ENCODE data around the gene RAB40AL. TPM values are rescaled to one million over a fixed set of nuclear protein-coding genes. Genes with fewer than 3 reads are reported as not detected.
"Not testable (repeated sequence)": the region's sequence is repeated elsewhere in the genome, so short reads cannot be mapped to it uniquely, and the experiment has no call there.

RAB40AL gene
- total RNA-seq, 4 donors from 2014 or later: 2.5 to 5.9 (median 3.0) TPM; not detected in 1

- Histone ChIP-seq H3K27ac (no peak overlapping the region), H3K9me3 (no peaks in the 10 kb centered on the region), H3K4me3 (no peak overlapping the region), H3K4me1 (no peaks in the 10 kb centered on the region), H3K36me3 (no peaks in the 10 kb centered on the region), H3K27me3 (no peaks in the 10 kb centered on the region)
- DNase-seq: no peak
- TF ChIP-seq, protein P1, sequence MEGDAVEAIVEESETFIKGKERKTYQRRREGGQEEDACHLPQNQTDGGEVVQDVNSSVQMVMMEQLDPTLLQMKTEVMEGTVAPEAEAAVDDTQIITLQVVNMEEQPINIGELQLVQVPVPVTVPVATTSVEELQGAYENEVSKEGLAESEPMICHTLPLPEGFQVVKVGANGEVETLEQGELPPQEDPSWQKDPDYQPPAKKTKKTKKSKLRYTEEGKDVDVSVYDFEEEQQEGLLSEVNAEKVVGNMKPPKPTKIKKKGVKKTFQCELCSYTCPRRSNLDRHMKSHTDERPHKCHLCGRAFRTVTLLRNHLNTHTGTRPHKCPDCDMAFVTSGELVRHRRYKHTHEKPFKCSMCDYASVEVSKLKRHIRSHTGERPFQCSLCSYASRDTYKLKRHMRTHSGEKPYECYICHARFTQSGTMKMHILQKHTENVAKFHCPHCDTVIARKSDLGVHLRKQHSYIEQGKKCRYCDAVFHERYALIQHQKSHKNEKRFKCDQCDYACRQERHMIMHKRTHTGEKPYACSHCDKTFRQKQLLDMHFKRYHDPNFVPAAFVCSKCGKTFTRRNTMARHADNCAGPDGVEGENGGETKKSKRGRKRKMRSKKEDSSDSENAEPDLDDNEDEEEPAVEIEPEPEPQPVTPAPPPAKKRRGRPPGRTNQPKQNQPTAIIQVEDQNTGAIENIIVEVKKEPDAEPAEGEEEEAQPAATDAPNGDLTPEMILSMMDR (IDR thresholded peaks at IDR 0.05): no peak
- TF ChIP-seq POLR2A (IDR thresholded peaks at IDR 0.05): no peak
Measured at GRCh38 chrX:102958794-102959193, 21.7 kb downstream of the RAB40AL start.

DNA sequence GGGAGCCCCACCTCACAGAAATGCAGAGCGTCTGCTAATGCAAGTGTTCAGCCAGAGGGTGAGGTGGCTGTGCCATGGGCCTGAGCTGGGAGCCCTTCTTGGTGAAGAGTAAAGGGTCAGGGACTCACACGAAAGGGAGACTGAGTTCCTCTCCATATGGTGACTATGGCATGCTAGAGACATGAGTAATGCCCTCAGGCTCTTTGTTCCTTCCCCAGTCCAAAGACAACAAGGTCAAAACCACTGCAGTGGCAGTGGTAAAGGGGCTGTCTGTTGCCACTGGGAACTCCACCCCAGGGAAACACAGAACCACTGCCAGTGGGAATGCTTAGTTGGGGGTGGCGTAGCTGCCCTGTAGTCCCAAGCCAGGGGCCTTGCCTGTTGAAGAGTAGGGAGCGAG lies 22.4 kb downstream of the RAB40AL start:
- H3K4me1 ChIP-seq: no peaks in the 10 kb centered on the region
- H3K27ac ChIP-seq: no peak overlapping the region

GRCh38 chrX:102963955-102964354 lies 26.9 kb downstream of the RAB40AL start:
- Histone ChIP-seq H3K36me3 (no peaks in the 10 kb centered on the region), H3K4me3 (no peak overlapping the region), H3K4me1 (no peaks in the 10 kb centered on the region), H3K27me3 (no peaks in the 10 kb centered on the region), H3K27ac (no peak overlapping the region), H3K9me3 (no peaks in the 10 kb centered on the region)
- no peak for DNase-seq
- TF ChIP-seq, protein P1 (IDR thresholded peaks at IDR 0.05): no peak
- TF ChIP-seq POLR2A (IDR thresholded peaks at IDR 0.05): no peak

More for the DNA sequence above, 22.4 kb downstream of the RAB40AL start:
- no peaks in the 10 kb centered on the region for H3K36me3 ChIP-seq
- no peak for TF ChIP-seq POLR2A (IDR thresholded peaks at IDR 0.05)
- TF ChIP-seq, protein P1 (IDR thresholded peaks at IDR 0.05): no peak
- DNase-seq: no peak
- H3K4me3 ChIP-seq: no peak overlapping the region
- no peaks in the 10 kb centered on the region for H3K9me3 ChIP-seq
- H3K27me3 ChIP-seq: no peaks in the 10 kb centered on the region

GRCh38 chrX:102964940-102965339 lies 27.9 kb downstream of the RAB40AL start:
- no peak overlapping the region for H3K4me3 ChIP-seq
- TF ChIP-seq, protein P1 (IDR thresholded peaks at IDR 0.05): no peak
- TF ChIP-seq POLR2A (IDR thresholded peaks at IDR 0.05): no peak
- H3K36me3 ChIP-seq: no peaks in the 10 kb centered on the region
- H3K9me3 ChIP-seq: no peaks in the 10 kb centered on the region
- no peaks in the 10 kb centered on the region for H3K27me3 ChIP-seq
- no peak for DNase-seq
- H3K4me1 ChIP-seq: no peaks in the 10 kb centered on the region
- H3K27ac ChIP-seq: no peak overlapping the region

DNA sequence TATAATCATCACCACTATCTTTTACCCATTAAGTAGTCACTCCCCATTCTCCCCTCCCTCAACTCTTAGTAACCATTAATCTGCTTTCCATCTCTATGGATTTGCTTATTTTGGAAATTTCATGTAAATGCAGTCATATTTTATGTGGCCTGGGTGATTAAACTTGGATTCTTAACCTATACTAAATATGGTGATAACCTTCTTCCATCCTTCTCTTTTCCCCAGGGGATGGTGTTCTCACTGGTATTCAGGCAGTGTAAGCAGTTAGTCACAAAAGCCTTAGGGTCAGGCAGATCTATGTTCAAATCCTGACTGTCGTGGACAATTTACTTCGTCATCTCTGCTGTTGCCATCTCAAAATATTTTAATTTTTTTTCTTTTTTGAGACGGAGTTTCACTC lies 29.6 kb downstream of the RAB40AL start:
- no peaks in the 10 kb centered on the region for H3K36me3 ChIP-seq
- H3K4me3 ChIP-seq: no peak overlapping the region
- H3K9me3 ChIP-seq: no peaks in the 10 kb centered on the region
- H3K27me3 ChIP-seq: no peaks in the 10 kb centered on the region
- no peak for TF ChIP-seq POLR2A (IDR thresholded peaks at IDR 0.05)
- TF ChIP-seq, protein P1 (IDR thresholded peaks at IDR 0.05): no peak
- H3K4me1 ChIP-seq: no peaks in the 10 kb centered on the region
- DNase-seq: no peak
- no peak overlapping the region for H3K27ac ChIP-seq

DNA sequence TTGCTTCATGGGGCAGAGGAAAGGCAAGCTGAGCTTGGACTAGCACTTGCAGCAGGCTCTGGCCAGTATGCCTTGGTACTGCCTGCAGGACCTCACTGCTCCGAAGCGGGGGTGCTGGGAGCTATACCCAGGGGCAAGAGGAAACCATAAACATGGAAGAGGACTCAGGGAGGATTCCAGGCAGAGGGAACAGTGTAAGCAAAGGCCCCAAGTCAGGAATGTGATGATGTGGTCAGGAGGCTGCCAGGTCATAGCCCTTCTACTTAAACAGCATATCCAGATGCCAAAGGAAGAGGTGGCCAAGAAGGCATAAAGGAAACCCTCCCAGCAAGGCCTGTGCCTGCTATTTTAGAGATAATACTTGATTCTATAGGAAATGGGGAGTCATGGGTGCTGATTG lies 31.1 kb downstream of the RAB40AL start:
- Histone ChIP-seq H3K27ac (no peak overlapping the region), H3K9me3 (no peaks in the 10 kb centered on the region), H3K36me3 (no peaks in the 10 kb centered on the region), H3K4me1 (no peaks in the 10 kb centered on the region), H3K27me3 (no peaks in the 10 kb centered on the region), H3K4me3 (no peak overlapping the region)
- TF ChIP-seq, protein P1 (IDR thresholded peaks at IDR 0.05): no peak
- TF ChIP-seq POLR2A (IDR thresholded peaks at IDR 0.05): no peak
- no peak for DNase-seq

DNA sequence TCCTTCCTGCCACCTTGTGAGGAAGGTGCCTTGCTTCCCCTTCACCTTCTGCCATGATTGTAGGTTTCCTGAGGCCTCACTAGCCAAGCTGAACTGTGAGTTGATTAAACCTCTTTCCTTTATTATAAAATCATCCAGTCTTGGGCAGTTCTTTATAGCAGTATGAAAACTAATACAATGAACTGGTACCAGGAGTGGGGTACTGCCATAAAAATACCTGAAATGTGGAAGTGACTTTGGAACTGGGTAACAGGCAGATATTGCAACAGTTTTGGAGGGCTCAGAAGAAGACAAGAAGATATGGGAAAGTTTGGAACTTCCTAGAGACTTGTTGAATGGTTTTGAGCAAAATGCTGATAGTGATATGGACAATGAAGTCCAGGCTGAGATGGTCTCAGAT lies 34.5 kb downstream of the RAB40AL start:
- not testable (repeated sequence) for H3K27me3 ChIP-seq, H3K9me3 ChIP-seq, H3K4me3 ChIP-seq, H3K4me1 ChIP-seq, H3K27ac ChIP-seq, DNase-seq, H3K36me3 ChIP-seq

All from Peyer's patch (tissue), 4 donors.